NB4 (cell line): ENCODE results near the gene C2CD2.

Experiments used
- MAX ChIP-seq: IDR thresholded peaks from 2 replicates; pipeline ENCODE4 v1.6.1; 2011; ENCODE audit warnings: low read depth, low read length
- TF ChIP-seq, protein P1 (sequence below): IDR thresholded peaks from one replicate; pipeline ENCODE4 v1.5.1; 2012; ENCODE audit warnings: low read depth, low read length

GRCh38 chr21:41932576-41933312, 21.1 kb downstream of the C2CD2 start:
- TF ChIP-seq, protein P1, sequence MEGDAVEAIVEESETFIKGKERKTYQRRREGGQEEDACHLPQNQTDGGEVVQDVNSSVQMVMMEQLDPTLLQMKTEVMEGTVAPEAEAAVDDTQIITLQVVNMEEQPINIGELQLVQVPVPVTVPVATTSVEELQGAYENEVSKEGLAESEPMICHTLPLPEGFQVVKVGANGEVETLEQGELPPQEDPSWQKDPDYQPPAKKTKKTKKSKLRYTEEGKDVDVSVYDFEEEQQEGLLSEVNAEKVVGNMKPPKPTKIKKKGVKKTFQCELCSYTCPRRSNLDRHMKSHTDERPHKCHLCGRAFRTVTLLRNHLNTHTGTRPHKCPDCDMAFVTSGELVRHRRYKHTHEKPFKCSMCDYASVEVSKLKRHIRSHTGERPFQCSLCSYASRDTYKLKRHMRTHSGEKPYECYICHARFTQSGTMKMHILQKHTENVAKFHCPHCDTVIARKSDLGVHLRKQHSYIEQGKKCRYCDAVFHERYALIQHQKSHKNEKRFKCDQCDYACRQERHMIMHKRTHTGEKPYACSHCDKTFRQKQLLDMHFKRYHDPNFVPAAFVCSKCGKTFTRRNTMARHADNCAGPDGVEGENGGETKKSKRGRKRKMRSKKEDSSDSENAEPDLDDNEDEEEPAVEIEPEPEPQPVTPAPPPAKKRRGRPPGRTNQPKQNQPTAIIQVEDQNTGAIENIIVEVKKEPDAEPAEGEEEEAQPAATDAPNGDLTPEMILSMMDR, result no peak
- TF ChIP-seq MAX, result peak; percentile 75
